ENCODE measurements around the gene XPNPEP3. TPM values are rescaled to one million over a fixed set of nuclear protein-coding genes. Genes with fewer than 3 reads are reported as not detected.

Gene XPNPEP3
- polyA plus RNA-seq, 1 of the 3 experiments (the other 2 are of a cell fraction), result 8.6 TPM

- Histone ChIP-seq H2AFZ (ENCODE audit: low read depth) (no peak overlapping the region), H3K9me2 (no peaks in the 10 kb centered on the region), H3K36me3 (replicated peaks in 1 of 2; ENCODE audit: control insufficient read depth in 1 of 2, insufficient read depth in 2 of 2, low read length in 1 of 2) (peaks cover 0 to 8% of the 10 kb centered on the region in 2 experiments), H3K4me1 (ENCODE audit: control insufficient read depth in 1 of 2, insufficient read depth in 2 of 2, low read depth in 1 of 2, low read length in 1 of 2) (peaks cover 0 to 9% of the 10 kb centered on the region in 2 experiments; a peak in 3 of 4 replicates), H3K27ac (ENCODE audit: low read depth in 2 of 2, low read length in 1 of 2) (no peak overlapping the region), H3K4me2 (peak overlapping the region; percentile 83), H3K9ac (peak overlapping the region; percentile 95; the same call in 1 of the 2 replicates), H3F3A (replicated peaks; ENCODE audit: insufficient read depth) (no peaks in the 10 kb centered on the region), H4K20me1 (ENCODE audit: insufficient read depth) (peaks cover 32% of the 10 kb centered on the region; the same call in 1 of the 2 replicates), H3K9me3 (no peaks in the 10 kb centered on the region), H3K4me3 (ENCODE audit: low read depth in 2 of 2, low read length in 1 of 2) (peak overlapping the region in 1 of 2 experiments; percentile 76; a peak in 1 of 4 replicates), H3K79me2 (ENCODE audit: insufficient read depth) (peaks cover 93% of the 10 kb centered on the region), H3K27me3 (ENCODE audit: insufficient read depth) (no peaks in the 10 kb centered on the region)
- ChIA-PET CTCF (interaction anchor here (1.0 kb wide), 1 partner anchor 207 kb away, joined by 3 read pairs; no protein-coding TSS in a partner anchor), POLR2A (no interaction called here)
- no peak for TF ChIP-seq NFIC (IDR thresholded peaks at IDR 0.05; ENCODE audit: borderline replicate concordance)
- 16% methylated on average over 3 of the region's 3 CpGs for WGBS (ENCODE audit: low lambda C conversion rate)
- DNase-seq, result peak; percentile 0
Measured at GRCh38 chr22:40853961-40854360, 3.0 kb upstream of the XPNPEP3 start.

- peaks cover 32% of the 10 kb centered on the region; the same call in 1 of the 2 replicates for H4K20me1 ChIP-seq (ENCODE audit: insufficient read depth)
- no peak overlapping the region for H2AFZ ChIP-seq (ENCODE audit: low read depth)
- peak overlapping the region; percentile 83 for H3K4me2 ChIP-seq
- no peaks in the 10 kb centered on the region for H3K9me2 ChIP-seq
- H3K27ac ChIP-seq (ENCODE audit: low read depth in 2 of 2, low read length in 1 of 2), result peak overlapping the region in 1 of 2 experiments; percentile 93; a peak in 3 of 4 replicates
- no peaks in the 10 kb centered on the region for H3K27me3 ChIP-seq (ENCODE audit: insufficient read depth)
- ChIA-PET POLR2A (no interaction called here), CTCF (no interaction called here)
- WGBS (ENCODE audit: low lambda C conversion rate), result 25% methylated on average over 20 of the region's 20 CpGs
- DNase-seq, result no peak
- peaks cover 0 to 9% of the 10 kb centered on the region in 2 experiments; a peak in 3 of 4 replicates for H3K4me1 ChIP-seq (ENCODE audit: control insufficient read depth in 1 of 2, insufficient read depth in 2 of 2, low read depth in 1 of 2, low read length in 1 of 2)
- H3K79me2 ChIP-seq (ENCODE audit: insufficient read depth), result peaks cover 93% of the 10 kb centered on the region
- H3K9me3 ChIP-seq, result no peaks in the 10 kb centered on the region
- no peaks in the 10 kb centered on the region for H3K36me3 ChIP-seq (replicated peaks in 1 of 2; ENCODE audit: control insufficient read depth in 1 of 2, insufficient read depth in 2 of 2, low read length in 1 of 2)
- no peaks in the 10 kb centered on the region for H3F3A ChIP-seq (replicated peaks; ENCODE audit: insufficient read depth)
- peak overlapping the region; percentile 76 to 77 for H3K4me3 ChIP-seq (ENCODE audit: low read depth in 2 of 2, low read length in 1 of 2)
- no peak for TF ChIP-seq FOXM1 (IDR thresholded peaks at IDR 0.05; ENCODE audit: low read depth)
- TF ChIP-seq GABPA (IDR thresholded peaks at IDR 0.05; ENCODE audit: low read depth), result no peak
- no peak for TF ChIP-seq JUND (IDR thresholded peaks at IDR 0.05)
- TF ChIP-seq MXI1 (IDR thresholded peaks at IDR 0.05; ENCODE audit: low read depth, low read length), result no peak
- no peak for TF ChIP-seq MAX (IDR thresholded peaks at IDR 0.05; ENCODE audit: low read depth)
- no peak for TF ChIP-seq RFX5 (IDR thresholded peaks at IDR 0.05; ENCODE audit: low read length)
- TF ChIP-seq YY1 (IDR thresholded peaks at IDR 0.05; ENCODE audit: low read depth), result no peak
- no peak for TF ChIP-seq FOXJ3 (CRISPR knock-in tag; IDR thresholded peaks at IDR 0.05)
- no peak for TF ChIP-seq TAF1 (IDR thresholded peaks at IDR 0.05; ENCODE audit: borderline replicate concordance, low read depth, low read length)
- no peak for TF ChIP-seq CTCF (IDR thresholded peaks at IDR 0.05)
- H3K9ac ChIP-seq, result peak overlapping the region; percentile 95
Measured at GRCh38 chr22:40855071-40855978, 1.6 kb upstream of the XPNPEP3 start.

All from SK-N-SH (cell line).